TTC549 (cell line): ENCODE measurements around the gene ZDHHC14.

Experiments
- FAIRE-seq: peaks from 2 replicates; lab custom pipeline; 2012; peaks lifted over from hg19 to GRCh38; lab: Jason Lieb, UNC

ZDHHC14 gene

DNA sequence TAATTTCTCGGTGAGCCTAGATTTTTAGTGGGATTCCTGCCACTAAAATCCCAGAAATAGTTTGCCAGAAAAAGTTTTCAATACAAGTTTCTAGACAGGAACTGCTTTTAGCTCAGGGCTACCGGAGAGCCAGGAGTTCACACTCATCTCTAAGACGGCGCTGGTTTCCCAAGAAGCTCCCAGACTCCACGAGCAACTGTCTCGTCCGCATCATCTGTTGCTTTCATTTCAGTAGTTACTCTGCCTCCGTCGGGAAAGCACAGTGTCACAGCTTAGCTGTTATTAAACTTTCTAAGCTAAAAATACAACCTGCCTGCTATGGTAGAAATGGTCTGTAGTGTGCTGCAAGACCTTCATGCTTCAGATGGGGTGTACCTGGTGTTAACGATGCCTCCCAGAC, 244.8 kb downstream of the ZDHHC14 start:
- no peak for FAIRE-seq

DNA sequence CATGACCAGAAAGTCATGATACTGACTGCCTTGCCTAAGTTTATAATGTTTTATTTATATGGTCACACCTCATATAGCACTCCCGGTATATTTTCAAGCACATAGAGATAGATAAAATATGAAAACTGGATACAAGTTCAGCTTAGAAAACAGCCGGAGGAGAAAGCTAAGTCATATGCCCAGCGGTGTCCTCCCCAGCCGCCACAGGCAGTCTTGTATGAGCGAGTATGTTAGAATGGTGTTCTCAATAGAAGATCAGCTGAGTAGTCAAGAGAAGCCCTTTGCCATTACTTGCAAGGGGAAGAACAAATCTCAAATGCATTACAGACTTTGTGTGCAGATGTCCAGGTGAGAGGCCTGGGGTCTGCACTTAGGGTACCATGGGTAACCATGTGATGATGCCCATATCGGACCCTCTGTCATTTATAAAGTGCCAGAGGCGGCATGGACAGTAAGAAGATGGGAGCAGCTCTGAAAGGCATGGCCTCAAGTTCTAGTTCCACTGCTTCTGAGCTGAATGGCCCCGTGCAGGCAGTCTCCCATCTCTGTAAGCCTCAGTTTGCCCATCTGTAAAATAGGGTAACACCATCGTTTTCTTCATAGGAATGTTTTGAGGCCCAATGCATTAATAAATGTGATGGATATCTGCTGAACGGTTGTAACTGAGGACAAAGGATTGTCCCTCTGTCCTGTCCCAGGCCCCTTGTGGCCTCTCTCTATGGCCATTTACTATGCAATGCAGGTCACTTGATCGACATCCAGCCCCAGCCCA, 246.4 kb downstream of the ZDHHC14 start:
- no peak for FAIRE-seq

DNA sequence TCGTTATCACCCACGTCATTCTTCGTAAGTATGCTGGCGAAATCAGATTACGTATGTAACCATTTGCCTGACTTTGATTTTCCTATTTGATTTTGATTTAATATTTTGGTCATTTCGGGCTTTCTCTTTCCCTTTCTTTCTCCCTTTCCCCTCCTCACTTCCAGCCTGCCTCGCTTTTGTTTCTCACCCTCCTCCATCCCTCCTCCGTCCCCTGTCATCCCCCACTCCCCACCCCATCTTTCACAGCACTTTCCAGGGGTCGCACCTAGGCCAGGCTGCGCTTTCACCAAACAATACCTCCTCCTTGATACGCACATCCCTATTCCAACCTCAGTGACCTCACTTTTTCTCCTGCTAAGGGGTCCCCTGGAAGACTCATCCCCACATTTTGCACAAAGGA, 247.5 kb downstream of the ZDHHC14 start:
- FAIRE-seq = no peak

DNA sequence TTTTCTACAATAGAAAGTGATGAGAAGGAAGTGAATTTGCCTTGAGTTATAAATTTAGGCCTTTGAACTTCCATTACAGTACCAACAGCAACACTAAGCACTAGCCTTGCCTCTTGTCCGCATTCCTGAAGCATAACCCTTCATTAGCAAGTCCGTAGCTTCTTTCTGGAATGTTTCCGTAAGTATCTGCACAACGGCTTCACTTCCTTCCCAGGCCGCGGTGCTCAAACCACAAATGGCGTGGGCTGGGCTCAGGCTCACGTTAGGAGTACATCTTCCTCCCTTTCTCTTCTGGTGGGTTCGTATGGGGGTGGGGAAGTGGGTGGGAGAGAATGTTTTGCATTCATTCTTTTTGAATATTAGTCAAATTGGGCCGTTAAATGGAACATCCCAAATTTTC, 248.2 kb downstream of the ZDHHC14 start:
- FAIRE-seq = no peak

DNA sequence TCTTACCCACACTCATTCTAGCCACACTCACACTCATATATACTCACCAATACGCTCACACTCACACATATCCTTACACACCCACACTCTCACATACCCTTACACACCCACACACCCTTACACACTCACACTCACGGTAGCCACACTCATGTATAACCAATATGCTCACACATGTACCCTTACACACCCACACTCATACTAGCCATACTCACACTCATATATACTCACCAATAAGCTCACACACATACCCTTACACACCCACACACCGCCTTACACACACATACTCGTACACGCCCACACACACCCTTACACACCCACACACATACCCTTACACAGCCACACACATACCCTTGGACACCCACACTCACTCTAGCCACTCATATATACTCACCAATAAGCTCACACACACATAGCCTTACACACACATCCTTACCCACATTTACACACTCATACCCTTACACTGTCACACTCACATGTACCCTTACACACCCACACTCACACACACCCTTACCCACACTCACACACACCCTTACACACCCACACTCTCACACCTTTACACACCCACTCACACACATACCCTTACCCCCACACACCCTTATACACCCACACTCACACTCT, 249.6 kb downstream of the ZDHHC14 start:
- FAIRE-seq = no peak

DNA sequence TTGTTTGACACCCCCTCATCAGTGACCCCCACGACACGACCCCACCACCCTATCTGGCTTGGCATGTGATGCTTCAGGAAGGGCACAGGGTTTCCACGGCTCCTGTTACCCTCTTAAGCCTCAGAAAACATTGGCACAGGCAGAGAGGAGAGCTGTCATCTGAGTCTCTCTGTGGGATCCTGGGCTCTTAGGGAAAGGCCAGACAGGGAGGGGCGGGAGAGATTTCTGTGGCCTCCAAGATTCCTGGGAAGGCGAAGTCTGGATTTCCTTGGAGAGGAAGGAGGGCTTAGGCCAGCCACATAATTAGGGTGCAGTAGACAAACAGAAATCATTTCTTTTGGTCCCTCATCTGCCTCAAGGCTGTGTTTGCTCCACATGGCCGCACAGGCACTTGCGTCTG, 250.4 kb downstream of the ZDHHC14 start:
- FAIRE-seq = no peak

DNA sequence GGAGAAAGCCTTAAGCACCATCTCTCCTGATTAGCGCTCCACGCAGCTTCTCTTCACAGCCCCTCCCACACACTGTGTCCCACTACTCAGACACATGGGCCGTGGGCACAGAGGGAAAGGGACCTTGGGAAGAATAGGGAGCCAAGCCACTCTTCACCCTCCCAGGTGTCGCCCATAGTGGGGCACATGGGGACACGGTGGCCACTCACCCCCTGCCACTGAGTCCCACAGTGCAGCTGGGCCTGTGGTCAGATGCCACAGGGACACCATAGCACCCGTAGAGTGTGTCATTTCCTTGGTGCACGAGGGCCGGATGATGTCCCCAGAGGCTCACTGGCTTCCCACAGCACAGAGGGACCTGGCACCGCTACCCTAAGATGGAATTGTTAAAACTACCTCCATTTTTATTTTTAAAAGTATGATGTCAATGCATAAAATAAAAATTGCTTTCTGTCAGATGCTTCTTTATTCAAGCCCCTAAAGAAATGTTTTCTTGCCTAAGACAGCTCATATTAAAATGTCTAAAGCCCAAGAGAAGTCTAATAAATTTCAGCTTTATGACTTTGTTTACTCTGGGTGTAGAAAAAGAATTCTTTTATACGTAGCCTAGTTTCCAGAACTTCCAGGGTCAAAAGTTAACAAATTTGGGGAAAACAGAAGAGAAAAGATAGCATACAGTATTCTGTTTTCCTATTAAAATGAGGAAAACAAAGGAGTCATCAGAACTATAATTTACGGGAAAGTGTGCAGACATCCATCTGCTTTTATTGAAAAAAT, 251.0 kb downstream of the ZDHHC14 start:
- no peak for FAIRE-seq

DNA sequence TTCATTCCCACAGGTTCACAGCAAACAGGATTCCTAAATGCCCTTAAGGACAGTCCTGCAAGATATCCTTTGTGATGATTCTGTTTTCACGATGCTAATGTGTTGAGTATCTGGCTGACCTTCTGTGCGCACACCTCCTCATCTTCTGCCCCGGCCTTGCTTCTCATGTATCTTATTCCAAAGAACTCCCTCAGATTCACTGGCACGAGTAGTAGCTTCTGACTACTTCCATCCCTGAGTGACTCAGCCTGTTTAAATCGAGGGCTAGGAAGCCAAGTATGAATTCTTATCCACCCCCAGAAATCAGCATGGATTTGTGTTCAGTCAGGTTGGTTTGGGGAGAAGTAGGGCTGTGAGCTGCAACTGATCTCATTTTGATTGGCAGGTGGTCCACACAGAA, 251.8 kb downstream of the ZDHHC14 start:
- no peak for FAIRE-seq

DNA sequence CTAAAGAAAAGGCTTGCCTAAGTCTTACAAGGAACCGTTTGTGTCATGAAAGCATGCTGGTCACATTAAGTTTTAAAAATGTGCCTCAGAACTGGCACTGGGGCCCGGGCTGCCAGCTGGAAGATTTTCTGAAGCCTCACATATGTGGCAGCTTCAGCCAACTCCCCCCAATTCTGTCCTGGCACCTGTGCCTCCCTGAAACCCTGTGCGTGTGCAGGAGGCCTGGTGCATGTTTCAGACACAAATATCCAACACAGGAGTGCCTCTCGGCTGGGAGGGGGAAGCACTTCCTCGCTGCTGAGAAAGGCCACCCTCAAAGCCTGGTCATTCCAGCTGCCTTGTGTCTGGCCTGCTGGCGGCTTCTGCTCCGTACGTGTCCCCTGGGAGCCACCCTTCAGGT, 253.6 kb downstream of the ZDHHC14 start:
- no peak for FAIRE-seq

DNA sequence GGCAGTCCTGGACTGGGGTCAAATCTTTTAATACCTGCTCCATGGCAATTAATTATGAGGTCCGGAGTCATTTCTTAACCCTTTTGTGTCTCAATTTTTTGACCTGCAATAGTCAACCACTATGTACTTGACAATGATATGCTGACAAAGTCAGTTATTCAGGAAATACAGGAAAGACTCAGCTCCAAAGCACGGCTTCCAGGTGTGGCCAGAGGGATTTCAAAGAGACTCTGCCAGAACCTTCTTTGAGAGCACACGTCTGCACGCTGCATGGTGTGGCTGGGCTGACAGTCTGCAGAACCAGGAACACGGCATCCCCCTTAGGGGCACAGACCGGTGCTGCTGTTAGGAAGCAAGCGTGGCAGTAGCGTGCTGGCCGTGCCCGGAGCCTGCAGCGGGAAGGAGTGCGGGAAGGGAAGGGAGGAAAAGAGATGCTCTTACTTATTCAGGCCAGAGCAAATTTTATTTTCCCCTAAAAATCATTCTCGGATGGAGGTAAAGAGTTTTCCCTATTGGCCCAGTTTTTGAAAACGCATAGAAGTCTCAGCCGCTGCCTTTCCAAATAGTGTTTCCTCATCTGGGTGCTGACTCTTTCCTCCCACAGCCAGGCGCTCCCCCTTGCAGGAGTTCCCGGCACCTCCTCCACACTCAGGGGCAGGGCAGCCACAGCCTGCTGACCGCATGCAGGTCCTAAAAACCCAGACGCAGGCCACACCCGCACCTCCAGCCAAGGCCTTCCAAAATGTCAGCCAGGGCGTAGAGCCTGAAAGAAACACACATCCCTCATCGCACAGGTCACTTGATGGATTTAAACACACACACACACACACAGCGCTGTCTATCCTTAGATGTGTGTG, 254.6 kb downstream of the ZDHHC14 start:
- no peak for FAIRE-seq

DNA sequence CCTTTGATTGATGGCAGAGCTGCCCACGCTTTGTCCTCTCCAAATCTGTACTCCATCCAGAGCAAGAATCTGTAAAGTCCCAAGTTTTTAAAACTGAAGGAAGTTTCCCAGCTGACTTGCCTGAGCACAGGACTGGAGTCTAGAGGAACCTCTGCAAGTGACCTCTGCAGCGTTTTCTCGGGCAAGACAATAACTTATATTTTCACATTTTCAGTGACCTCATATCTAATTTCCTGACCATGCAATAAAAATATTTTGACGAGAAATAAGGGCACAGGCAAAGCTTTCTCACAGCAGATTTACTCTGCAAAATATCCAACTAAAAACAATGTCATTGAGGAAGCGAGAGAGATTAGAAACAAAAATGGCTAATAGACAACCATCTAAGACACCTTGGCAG, 256.5 kb downstream of the ZDHHC14 start:
- FAIRE-seq = no peak

DNA sequence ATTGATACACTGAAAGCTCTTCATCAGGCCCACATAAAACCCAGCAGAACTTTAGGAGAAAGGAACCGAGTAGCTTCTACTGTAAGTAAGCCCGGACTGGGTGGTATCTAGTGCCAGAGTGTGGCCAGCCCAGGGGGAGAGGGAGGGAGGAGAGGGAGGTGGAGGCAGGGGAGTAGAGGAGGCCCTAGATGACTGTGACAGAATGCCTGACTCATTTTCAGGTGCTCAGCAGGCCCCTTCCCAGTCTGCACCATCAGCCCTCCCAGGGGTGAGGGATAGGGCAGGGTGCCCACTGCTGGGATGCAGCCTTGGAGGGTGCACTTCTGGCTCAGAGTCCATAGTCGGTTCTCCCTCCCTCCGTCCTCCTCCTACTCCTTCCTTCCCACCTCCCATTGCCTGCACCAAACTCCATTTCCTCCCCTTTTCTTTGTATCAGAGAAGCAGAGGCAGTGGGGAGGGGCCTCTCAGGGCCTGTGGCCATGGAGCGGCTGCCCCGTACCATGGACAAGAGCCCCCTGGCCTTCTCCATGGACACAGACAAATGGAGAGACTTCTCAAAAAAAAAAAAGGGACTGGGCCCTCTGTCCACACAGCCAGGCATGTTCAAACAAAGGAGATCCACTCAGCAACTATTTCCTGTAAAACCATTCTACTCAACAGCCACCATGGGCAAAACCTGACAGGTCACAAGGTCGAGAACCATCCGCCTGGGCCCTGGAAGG, 257.1 kb downstream of the ZDHHC14 start:
- FAIRE-seq = no peak

DNA sequence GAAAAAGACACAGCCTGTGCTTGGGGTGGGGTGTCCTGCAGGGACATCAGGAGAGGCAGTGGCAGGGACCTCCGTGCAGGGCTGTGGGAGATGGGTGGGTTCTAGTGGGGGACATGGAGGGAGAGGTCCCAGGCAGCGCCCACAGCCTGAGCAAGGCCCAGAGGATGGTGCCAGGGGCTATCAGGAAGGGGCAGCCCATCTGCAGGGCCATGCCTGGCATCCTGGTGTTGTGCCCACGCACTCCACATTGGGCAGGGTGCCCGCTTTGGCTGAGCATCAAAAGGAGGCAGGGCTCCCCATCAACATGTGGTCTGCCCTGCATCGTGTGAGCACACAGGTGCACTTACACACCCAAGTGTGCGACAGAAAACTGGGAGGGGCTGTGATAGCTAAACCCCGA, 257.8 kb downstream of the ZDHHC14 start:
- no peak for FAIRE-seq

DNA sequence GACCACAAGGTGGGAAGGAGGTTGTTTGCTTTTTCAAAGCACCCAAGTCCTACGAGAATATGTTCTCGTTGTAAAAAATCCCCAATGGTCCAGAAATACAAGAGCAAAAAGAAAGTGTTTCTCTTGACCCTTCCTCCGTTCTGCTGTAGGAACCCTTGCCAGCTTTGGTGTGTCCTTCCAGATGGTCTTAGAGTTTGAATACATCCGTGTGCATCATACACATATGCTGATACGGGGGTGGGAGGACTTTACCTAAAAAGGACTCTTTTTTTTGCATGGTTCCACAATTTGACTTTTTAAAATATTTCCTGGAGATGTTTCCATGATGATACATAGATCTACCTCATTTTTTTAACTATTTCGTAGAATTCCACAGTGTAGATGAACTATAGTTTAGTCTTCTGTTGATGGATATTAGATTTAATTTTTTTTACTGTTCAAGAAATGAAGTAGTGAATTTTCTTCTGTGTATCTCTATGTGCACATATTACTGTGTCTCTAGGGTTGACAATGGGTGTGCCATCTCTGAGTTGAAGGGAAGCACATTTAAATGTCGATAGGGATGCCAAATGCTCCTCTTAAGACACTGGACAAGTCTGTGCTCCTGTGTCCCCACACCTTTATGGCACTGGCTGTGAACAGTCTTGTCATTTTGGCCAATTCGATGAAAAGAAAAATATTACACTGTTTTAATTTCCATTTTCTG, 259.9 kb downstream of the ZDHHC14 start:
- FAIRE-seq = no peak

DNA sequence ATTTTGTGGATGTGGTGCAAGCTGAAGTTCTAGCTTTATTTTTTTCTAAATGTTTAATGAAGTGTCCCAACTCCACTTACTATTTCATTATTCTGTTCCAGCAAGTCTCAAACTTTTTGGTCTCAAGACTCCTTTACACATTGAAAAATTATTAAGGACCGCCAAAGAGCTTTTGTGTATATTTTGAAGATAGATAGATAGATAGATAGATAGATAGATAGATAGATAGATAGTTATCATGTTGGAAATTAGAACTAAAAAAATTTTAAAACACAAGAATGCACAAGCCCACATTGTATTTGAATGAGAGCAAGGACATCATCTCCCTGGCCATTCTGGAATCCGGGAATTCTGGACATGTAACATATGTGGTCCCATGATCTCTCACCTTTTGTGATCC, 260.8 kb downstream of the ZDHHC14 start:
- no peak for FAIRE-seq

DNA sequence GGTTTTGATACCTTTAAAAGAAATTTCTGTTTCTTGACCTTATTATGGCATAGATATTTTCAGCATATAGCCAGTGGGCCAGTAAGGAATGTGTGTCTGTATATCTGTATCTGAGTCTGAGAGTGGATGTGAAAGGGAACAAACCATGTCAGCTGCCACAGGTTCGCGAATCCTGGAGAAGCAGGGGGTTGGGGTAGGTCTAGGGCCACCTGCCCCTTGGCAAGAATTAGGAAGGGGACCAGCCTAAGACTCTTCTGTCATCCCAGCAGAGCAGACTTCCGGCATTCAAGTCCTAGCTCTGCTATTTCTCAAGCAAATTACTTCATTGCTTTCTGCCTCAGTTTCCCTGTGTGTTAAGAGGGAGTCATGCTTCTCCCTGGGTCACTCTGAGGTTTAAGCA, 261.7 kb downstream of the ZDHHC14 start:
- FAIRE-seq = no peak

DNA sequence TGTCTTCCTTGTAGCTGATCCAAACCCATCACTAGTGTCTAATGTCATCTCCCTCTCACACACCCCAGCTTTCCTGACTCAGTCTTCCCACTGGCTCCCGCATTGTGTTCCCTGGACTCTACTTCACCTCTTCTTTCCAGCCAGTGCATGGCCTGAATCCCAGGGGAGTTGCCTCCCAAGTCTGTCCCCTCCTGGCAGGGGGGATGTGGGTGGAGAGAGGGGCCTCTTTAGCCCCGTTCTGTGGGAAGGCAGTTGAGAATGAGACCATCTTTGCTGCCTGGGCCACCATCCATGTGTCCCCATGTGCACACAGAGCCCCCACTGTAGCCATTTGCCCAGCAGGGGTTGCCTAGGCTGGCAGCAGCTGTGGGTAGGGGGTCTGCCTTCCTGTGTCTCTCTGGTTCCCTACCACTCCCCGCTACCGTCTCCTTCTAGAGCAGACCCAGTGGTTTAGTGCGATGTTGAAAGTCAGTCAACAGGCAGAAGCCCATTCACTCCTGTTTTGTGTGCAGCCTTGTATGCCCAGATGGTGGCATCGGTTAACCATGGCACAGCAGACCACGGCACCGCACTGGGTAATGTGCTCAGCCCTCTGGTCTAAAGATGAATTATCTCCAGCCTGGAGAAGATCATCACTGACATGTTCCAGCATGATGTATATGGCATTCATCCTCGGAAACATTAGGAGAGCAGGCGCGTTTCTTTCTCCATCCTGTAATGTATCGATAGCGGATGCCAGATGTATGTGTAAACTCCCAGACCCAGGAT, 263.2 kb downstream of the ZDHHC14 start:
- no peak for FAIRE-seq

DNA sequence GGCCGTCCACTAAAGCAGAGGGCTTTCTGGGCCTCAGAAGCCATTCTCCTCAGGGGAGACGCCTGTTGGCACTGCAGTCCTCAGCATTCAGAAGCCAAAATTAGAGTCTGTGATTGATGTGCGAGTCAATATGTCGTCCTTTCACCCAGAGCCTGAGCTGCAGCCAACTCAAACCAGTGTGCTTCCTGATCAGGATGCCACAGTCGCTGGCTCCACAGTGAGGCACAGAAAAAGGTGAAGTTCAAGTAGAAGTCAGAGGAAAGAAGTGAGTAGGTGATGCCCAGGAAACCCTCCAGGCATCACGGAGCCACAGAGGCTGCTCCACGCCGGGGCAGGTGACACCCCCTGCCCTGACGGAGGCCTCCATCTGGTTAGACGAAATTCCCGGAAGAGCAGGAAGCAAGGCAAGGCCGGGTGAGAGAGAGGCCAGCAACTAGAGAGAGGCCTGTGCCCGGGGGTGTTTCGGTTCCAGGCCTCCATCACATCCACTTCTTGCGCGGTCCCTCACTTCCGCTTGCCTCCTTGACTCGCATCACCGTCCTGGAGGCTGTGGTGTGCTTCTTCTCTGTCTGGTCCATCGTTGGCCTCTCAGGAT, 264.3 kb downstream of the ZDHHC14 start:
- FAIRE-seq = no peak

DNA sequence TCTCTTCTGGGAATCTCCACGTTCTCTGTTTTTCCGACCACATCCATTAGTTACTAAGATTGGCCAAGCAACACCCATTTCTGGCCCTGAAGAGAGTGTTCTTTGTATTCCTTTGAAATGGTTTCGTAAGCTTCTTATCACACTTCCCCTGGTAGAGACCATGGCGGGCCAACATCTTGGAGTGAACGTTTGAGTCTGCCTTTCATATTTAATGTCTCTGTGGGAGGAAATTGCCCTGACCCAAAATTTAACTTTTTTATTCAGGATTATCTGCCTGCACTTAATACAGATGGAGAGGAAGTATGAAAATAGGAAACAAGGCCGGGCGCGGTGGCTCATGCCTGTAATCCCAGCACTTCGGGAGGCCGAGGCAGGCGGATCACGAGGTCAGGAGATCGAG, 265.0 kb downstream of the ZDHHC14 start:
- FAIRE-seq = no peak
